H1 (cell line): ENCODE measurements around the gene SLC1A4. TPM values are rescaled to one million over a fixed set of nuclear protein-coding genes. Genes with fewer than 3 reads are reported as not detected.

Experiments used
- CTCF ChIA-PET: fragments of 300-600 bp; sonication (Branson Sonifier 250); formaldehyde crosslinking; loops from one replicate; lab custom pipeline; 2021; ENCODE audit not compliant: partially characterized antibody; lab: Charles Lee
- POLR2A ChIA-PET: fragments of 300-600 bp; sonication (Branson Sonifier 250); formaldehyde crosslinking; loops from one replicate; lab custom pipeline; 2021; ENCODE audit warnings: inconsistent platforms; ENCODE audit not compliant: partially characterized antibody; lab: Charles Lee
- DNase-seq, 2 experiments: peaks; one replicate each; pipeline versions ENCODE4 v3.0.0 to v3.0.0-alpha.2; 2010 to 2022; ENCODE audit warnings: low spot score in 2 of 2, low read depth in 1 of 2, mixed read lengths in 1 of 2
- FAIRE-seq: peaks from 2 replicates; lab custom pipeline; 2011; peaks lifted over from hg19 to GRCh38; lab: Jason Lieb, UNC
- H2AFZ ChIP-seq: 2 replicates; pipeline ENCODE4 v1.8.1; 2012; ENCODE audit warnings: low read length, inconsistent platforms
- H2AK5ac ChIP-seq: 2 replicates; pipeline ENCODE4 v1.6.1; 2013; ENCODE audit warnings: low read depth, low read length
- H2BK120ac ChIP-seq: replicated peaks from 2 replicates; pipeline ENCODE3; 2013; ENCODE audit warnings: low read depth, low read length, inconsistent platforms
- H2BK12ac ChIP-seq: 2 replicates; pipeline ENCODE4 v1.6.1; 2013; ENCODE audit warnings: low read depth, low read length
- H2BK15ac ChIP-seq: 2 replicates; pipeline ENCODE4 v1.6.1; 2013; ENCODE audit warnings: low read length
- H2BK20ac ChIP-seq: 2 replicates; pipeline ENCODE4 v1.6.1; 2013; ENCODE audit warnings: low read length
- H2BK5ac ChIP-seq: 2 replicates; pipeline ENCODE4 v1.6.1; 2013; ENCODE audit warnings: low read depth, low read length
- H3K14ac ChIP-seq: 2 replicates; pipeline ENCODE4 v1.6.1; 2013; ENCODE audit warnings: inconsistent platforms; ENCODE audit not compliant: insufficient read length
- H3K18ac ChIP-seq: 2 replicates; pipeline ENCODE4 v1.6.1; 2013; ENCODE audit warnings: low read length; ENCODE audit errors: extremely low read depth
- H3K23ac ChIP-seq: 2 replicates; pipeline ENCODE4 v1.6.1; 2013; ENCODE audit warnings: inconsistent platforms; ENCODE audit not compliant: insufficient read length
- H3K23me2 ChIP-seq: 2 replicates; pipeline ENCODE4 v1.6.1; 2013; ENCODE audit warnings: low read depth, low read length
- H3K27ac ChIP-seq: 2 replicates; pipeline ENCODE4 v1.6.1; 2011; ENCODE audit warnings: low read depth, low read length, inconsistent platforms
- H3K27me3 ChIP-seq, 4 experiments: replicated peaks in 1 of 4; 1 replicate in 1 of 4; 2 replicates in 3 of 4; pipeline versions ENCODE4 v1.6.1 to v1.8.1; 2011 to 2013; ENCODE audit warnings: low read length in 3 of 4, mild to moderate bottlenecking in 3 of 4, inconsistent platforms in 2 of 4, mixed read lengths in 2 of 4, moderate library complexity in 1 of 4; ENCODE audit not compliant: control insufficient read depth in 3 of 4, insufficient read depth in 3 of 4; ENCODE audit errors: extremely low read depth in 1 of 4
- H3K36me3 ChIP-seq, 4 experiments: 2 replicates each; pipeline versions ENCODE4 v1.6.1 to v1.8.1; 2011 to 2013; ENCODE audit warnings: mild to moderate bottlenecking in 4 of 4, low read length in 3 of 4, moderate library complexity in 2 of 4, control low read depth in 1 of 4, inconsistent platforms in 1 of 4; ENCODE audit not compliant: insufficient read depth in 4 of 4, control insufficient read depth in 2 of 4
- H3K4ac ChIP-seq: replicated peaks from 2 replicates; pipeline ENCODE3; 2013; ENCODE audit warnings: low read length, low read depth, mixed read lengths, inconsistent platforms; ENCODE audit not compliant: insufficient read length
- H3K4me1 ChIP-seq, 4 experiments: replicated peaks in 1 of 4; 1 replicate in 1 of 4; 2 replicates in 3 of 4; pipeline versions ENCODE4 v1.6.1 to v1.8.1; 2011 to 2013; ENCODE audit warnings: low read length in 3 of 4, inconsistent platforms in 2 of 4, mixed read lengths in 1 of 4; ENCODE audit not compliant: insufficient read depth in 4 of 4, control insufficient read depth in 3 of 4
- H3K4me2 ChIP-seq, 2 experiments: 2 replicates each; pipeline versions ENCODE4 v1.6.1 to v1.8.1; 2011 to 2013; ENCODE audit warnings: low read depth in 2 of 2, low read length in 2 of 2, control low read depth in 1 of 2, inconsistent platforms in 1 of 2, mild to moderate bottlenecking in 1 of 2; ENCODE audit not compliant: insufficient read depth in 1 of 2
- H3K4me3 ChIP-seq, 4 experiments: fragments of 200-600, 300-600 bp in 1 of 4; sonication (generic), shearing (Covaris generic), sonication (Bioruptor Twin) in 1 of 4; 2 replicates each; pipeline versions ENCODE4 v1.5.1 to v1.8.1; 2011 to 2016; ENCODE audit warnings: low read length in 4 of 4, low read depth in 3 of 4, control low read depth in 2 of 4, inconsistent platforms in 2 of 4, mild to moderate bottlenecking in 2 of 4, mixed read lengths in 1 of 4, moderate library complexity in 1 of 4; ENCODE audit not compliant: insufficient read depth in 2 of 4; ENCODE audit errors: extremely low read depth in 1 of 4
- H3K56ac ChIP-seq: replicated peaks from 2 replicates; pipeline ENCODE3; 2013; ENCODE audit warnings: low read depth, mild to moderate bottlenecking, mixed read lengths, low read length, inconsistent platforms; ENCODE audit not compliant: insufficient read length
- H3K79me1 ChIP-seq: 2 replicates; pipeline ENCODE4 v1.6.1; 2013; ENCODE audit warnings: low read depth, low read length, control low read depth
- H3K79me2 ChIP-seq, 2 experiments: 2 replicates each; pipeline versions ENCODE4 v1.6.1 to v1.8.1; 2012 to 2013; ENCODE audit warnings: low read length in 2 of 2, mild to moderate bottlenecking in 2 of 2, inconsistent platforms in 1 of 2; ENCODE audit not compliant: insufficient read depth in 2 of 2, control insufficient read depth in 1 of 2
- H3K9ac ChIP-seq, 4 experiments: replicated peaks in 1 of 4; 1 replicate in 1 of 4; 2 replicates in 3 of 4; pipeline versions ENCODE4 v1.6.1 to v1.8.1; 2011 to 2013; ENCODE audit warnings: low read depth in 3 of 4, low read length in 3 of 4, control low read depth in 2 of 4, mild to moderate bottlenecking in 2 of 4, moderate library complexity in 2 of 4, inconsistent platforms in 1 of 4; ENCODE audit errors: extremely low read depth in 1 of 4
- H3K9me3 ChIP-seq, 2 experiments: 2 replicates each; pipeline versions ENCODE4 v1.6.1 to v1.8.1; 2012 to 2013; ENCODE audit warnings: mild to moderate bottlenecking in 2 of 2, moderate library complexity in 2 of 2, control low read depth in 1 of 2, inconsistent platforms in 1 of 2, low read depth in 1 of 2, low read length in 1 of 2, mixed read lengths in 1 of 2; ENCODE audit not compliant: insufficient read depth in 2 of 2
- H4K20me1 ChIP-seq, 2 experiments: replicated peaks in 1 of 2; 2 replicates each; pipeline versions ENCODE3 to v1.8.1; 2011 to 2013; ENCODE audit warnings: inconsistent platforms in 2 of 2, low read length in 2 of 2, mild to moderate bottlenecking in 1 of 2; ENCODE audit not compliant: insufficient read depth in 2 of 2, control insufficient read depth in 1 of 2
- H4K5ac ChIP-seq: 2 replicates; pipeline ENCODE4 v1.6.1; 2013; ENCODE audit warnings: low read length, low read depth, mixed read lengths, inconsistent platforms; ENCODE audit not compliant: insufficient read length
- H4K8ac ChIP-seq: 2 replicates; pipeline ENCODE4 v1.8.0; 2013; ENCODE audit warnings: mild to moderate bottlenecking, moderate library complexity, low read length, inconsistent platforms; ENCODE audit not compliant: insufficient read depth; ENCODE audit errors: extremely low read depth
- H4K91ac ChIP-seq: replicated peaks from 2 replicates; pipeline ENCODE3; 2013; ENCODE audit warnings: low read length, mixed read lengths, inconsistent platforms; ENCODE audit not compliant: insufficient read length
- CHD2 ChIP-seq: IDR thresholded peaks from 2 replicates; pipeline ENCODE4 v1.6.1; 2012; ENCODE audit warnings: low read length, improper control_type of control experiment
- CTBP2 ChIP-seq: IDR thresholded peaks from 2 replicates; pipeline ENCODE4 v1.7.0; 2011; ENCODE audit warnings: borderline replicate concordance, mild to moderate bottlenecking, moderate library complexity, mixed read lengths, low read length; ENCODE audit not compliant: insufficient read depth, insufficient read length
- EP300 ChIP-seq, 2 experiments: IDR thresholded peaks; 1 replicate in 1 of 2; 2 replicates in 1 of 2; pipeline ENCODE4 v1.6.1; 2011 to 2012; ENCODE audit warnings: low read depth in 2 of 2, low read length in 2 of 2, mild to moderate bottlenecking in 2 of 2, borderline replicate concordance in 1 of 2, inconsistent platforms in 1 of 2, moderate library complexity in 1 of 2
- EZH2 ChIP-seq: fragments of 200-600 bp; sonication (generic); IDR thresholded peaks from 2 replicates; pipeline ENCODE4 v1.7.1; 2012; ENCODE audit warnings: low read depth, mild to moderate bottlenecking, moderate library complexity, low read length, inconsistent platforms; ENCODE audit not compliant: severe bottlenecking
- POLR2A ChIP-seq, 2 experiments: IDR thresholded peaks; 1 replicate in 1 of 2; 2 replicates in 1 of 2; pipeline ENCODE4 v1.6.1; 2011; ENCODE audit warnings: low read depth in 2 of 2, low read length in 2 of 2, mild to moderate bottlenecking in 2 of 2; ENCODE audit errors: control extremely low read depth in 1 of 2
- ZNF274 ChIP-seq: IDR thresholded peaks from 2 replicates; pipeline ENCODE4 v1.7.0; 2012; ENCODE audit warnings: low read length, borderline replicate concordance; ENCODE audit errors: extremely low read depth
- WGBS, 2 experiments: shearing (Covaris generic) in 1 of 2; methylation state at CpG; one replicate each; pipeline versions ENCODE4 v1.1.6 to v1.1.7; 2013 to 2015; ENCODE audit warnings: low lambda C conversion rate in 2 of 2, mixed read lengths in 2 of 2, inconsistent platforms in 1 of 2, low coverage in 1 of 2, missing lambda C conversion rate in 1 of 2; ENCODE audit not compliant: insufficient replicate concordance in 2 of 2, insufficient coverage in 1 of 2, insufficient read length in 1 of 2; ENCODE audit errors: extremely low coverage in 1 of 2, missing lambda C conversion rate in 1 of 2; 5-methylcytosine and 5-hydroxymethylcytosine counted together
- polyA plus RNA-seq, 7 experiments: library from polyadenylated mRNA; depleted of rRNA in 3 of 7; stranded (reverse) in 5 of 7; unstranded in 2 of 7; fragments of >200 nt in 5 of 7; fragments of 200-250 nt in 2 of 7; gene quantifications; 1 replicate in 5 of 7; 2 replicates in 1 of 7; 4 replicates in 1 of 7; pipeline versions ENCODE4 v1.2.1 to v1.2.3, GENCODE V29; 2011 to 2013; ENCODE audit warnings: missing spikeins in 2 of 7, mixed read lengths in 2 of 7
- total RNA-seq: library from RNA; stranded (reverse); fragmentation: NEBNext Ultra II Directional; extraction: Animal tissue kit (Norgen Biotek cat#: 25700); gene quantifications from 2 replicates; pipeline ENCODE4 v1.2.1, GENCODE V29; 2021

Gene SLC1A4
- total and polyA plus RNA-seq, 2 of the 8 experiments (the other 6 are each of a cell fraction or from before 2014, with no cell fraction given): 0.44 to 0.86 TPM

- H2BK20ac ChIP-seq: no peak overlapping the region
- POLR2A ChIA-PET: interaction anchor here (0.6 to 1.1 kb wide), 2 partner anchors 12 to 1202 kb away, joined by 3 to 5 read pairs; no protein-coding TSS in a partner anchor
- CTCF ChIA-PET: interaction anchor here (1.0 to 1.5 kb wide), 5 partner anchors 11 to 124 kb away, joined by 3 to 6 read pairs (median 3); no protein-coding TSS in a partner anchor
- no peak overlapping the region for H2AK5ac ChIP-seq
- peak overlapping the region; percentile 70; the same call in 1 of the 2 replicates for H2BK12ac ChIP-seq
- H2BK15ac ChIP-seq: no peak overlapping the region
- no peak overlapping the region for H3K56ac ChIP-seq
- H3K27me3 ChIP-seq: no peaks in the 10 kb centered on the region
- no peak overlapping the region for H3K4ac ChIP-seq
- peaks cover 1 to 4% (median 4%) of the 10 kb centered on the region in 4 experiments; a peak in 4 of 7 replicates for H3K4me1 ChIP-seq
- H4K5ac ChIP-seq: no peak overlapping the region
- no peaks in the 10 kb centered on the region for H3K23me2 ChIP-seq
- H3K18ac ChIP-seq: no peak overlapping the region
- TF ChIP-seq CTBP2 (no peak), EZH2 (no peak), ZNF274 (no peak), CHD2 (no peak), POLR2A (IDR thresholded peaks at IDR 0.05; ENCODE audit: control extremely low read depth in 1 of 2, low read depth in 2 of 2, low read length in 2 of 2) (no peak), EP300 (IDR thresholded peaks at IDR 0.05; ENCODE audit: borderline replicate concordance in 1 of 2, low read depth in 2 of 2, low read length in 2 of 2) (no peak)
- H2BK5ac ChIP-seq: no peak overlapping the region
- H3K14ac ChIP-seq: no peak overlapping the region
- DNase-seq: no peak
- H4K20me1 ChIP-seq: no peaks in the 10 kb centered on the region
- H3K9me3 ChIP-seq: no peaks in the 10 kb centered on the region
- H3K27ac ChIP-seq: no peak overlapping the region
- no peaks in the 10 kb centered on the region; the same call in 1 of the 2 replicates for H3K79me1 ChIP-seq
- no peak overlapping the region for H4K91ac ChIP-seq
- H3K9ac ChIP-seq: no peak overlapping the region
- peaks cover 0 to 5% (median 2%) of the 10 kb centered on the region in 4 experiments; a peak in 3 of 8 replicates for H3K36me3 ChIP-seq
- no peak overlapping the region for H3K4me2 ChIP-seq
- H3K79me2 ChIP-seq: no peaks in the 10 kb centered on the region
- no peak overlapping the region for H3K4me3 ChIP-seq
- H2BK120ac ChIP-seq: no peak overlapping the region
- no peak for FAIRE-seq
- no peak overlapping the region for H3K23ac ChIP-seq
- H2AFZ ChIP-seq: no peak overlapping the region
- WGBS, 2 experiments: 93% methylated on average over 3 of the region's 3 CpGs; no CpG with 5 or more reads in 1 of the 2 experiments
- no peak overlapping the region for H4K8ac ChIP-seq
Observed at GRCh38 chr2:65037178-65037577, 48.0 kb downstream of the SLC1A4 start.
